ENCODE results near the gene PC. TPM values are rescaled to one million over a fixed set of nuclear protein-coding genes. Genes with fewer than 3 reads are reported as not detected.
"Not testable (repeated sequence)": the region's sequence is repeated elsewhere in the genome, so short reads cannot be mapped to it uniquely, and the experiment has no call there.

Gene PC
- total and polyA plus RNA-seq, 11 donors, result 2.6 to 22.4 (median 13.1) TPM

DNA sequence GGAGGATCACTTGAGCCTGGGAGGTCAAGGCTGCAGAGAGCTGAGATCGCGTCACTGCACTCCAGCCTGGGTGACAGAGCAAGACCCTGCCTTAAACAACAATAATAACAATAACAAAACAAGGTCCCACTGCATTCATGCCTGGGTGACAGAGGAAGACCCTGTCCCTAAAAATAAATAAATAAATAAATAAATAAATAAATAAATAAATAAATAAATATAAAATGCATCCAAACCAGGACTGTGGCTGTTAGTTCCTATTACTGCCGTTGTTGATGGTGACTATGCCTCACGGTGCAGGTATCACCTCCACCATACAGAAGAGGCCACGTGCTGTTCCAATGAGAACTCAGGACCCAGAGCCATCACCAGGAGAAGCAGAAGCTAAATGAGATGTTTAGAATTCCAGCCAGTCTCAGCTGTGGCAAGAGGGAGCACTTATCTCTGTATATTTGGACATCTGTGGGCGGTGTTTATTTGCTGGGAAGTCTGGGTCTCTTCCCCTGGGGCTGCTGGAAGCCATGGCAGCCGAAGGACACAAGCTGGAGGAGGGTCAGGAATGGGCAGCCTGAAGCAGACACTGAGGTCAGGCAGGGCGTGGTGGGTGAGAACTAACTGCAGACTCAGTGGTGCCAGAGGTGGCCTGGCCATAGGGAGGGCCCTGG, 38.6 kb upstream of the PC start:
- no peaks in the 10 kb centered on the region for H3K9me3 ChIP-seq
- peak in 3 of 4 donors; percentile 48 to 90 (median 83) for ATAC-seq
- intact Hi-C loops (cut with DNase I), result no loop called here
- no peak overlapping the region for H3K4me3 ChIP-seq
- H3K27ac ChIP-seq, result no peak overlapping the region
- H3K36me3 ChIP-seq, result no peaks in the 10 kb centered on the region
- DNase-seq, result peak in 1 of 5 donors; percentile 50
- H3K4me1 ChIP-seq, result peaks cover 0 to 11% (median 0%) of the 10 kb centered on the region in 12 donors
- no peak for TF ChIP-seq POLR2A (IDR thresholded peaks at IDR 0.05)
- TF ChIP-seq, protein P1, sequence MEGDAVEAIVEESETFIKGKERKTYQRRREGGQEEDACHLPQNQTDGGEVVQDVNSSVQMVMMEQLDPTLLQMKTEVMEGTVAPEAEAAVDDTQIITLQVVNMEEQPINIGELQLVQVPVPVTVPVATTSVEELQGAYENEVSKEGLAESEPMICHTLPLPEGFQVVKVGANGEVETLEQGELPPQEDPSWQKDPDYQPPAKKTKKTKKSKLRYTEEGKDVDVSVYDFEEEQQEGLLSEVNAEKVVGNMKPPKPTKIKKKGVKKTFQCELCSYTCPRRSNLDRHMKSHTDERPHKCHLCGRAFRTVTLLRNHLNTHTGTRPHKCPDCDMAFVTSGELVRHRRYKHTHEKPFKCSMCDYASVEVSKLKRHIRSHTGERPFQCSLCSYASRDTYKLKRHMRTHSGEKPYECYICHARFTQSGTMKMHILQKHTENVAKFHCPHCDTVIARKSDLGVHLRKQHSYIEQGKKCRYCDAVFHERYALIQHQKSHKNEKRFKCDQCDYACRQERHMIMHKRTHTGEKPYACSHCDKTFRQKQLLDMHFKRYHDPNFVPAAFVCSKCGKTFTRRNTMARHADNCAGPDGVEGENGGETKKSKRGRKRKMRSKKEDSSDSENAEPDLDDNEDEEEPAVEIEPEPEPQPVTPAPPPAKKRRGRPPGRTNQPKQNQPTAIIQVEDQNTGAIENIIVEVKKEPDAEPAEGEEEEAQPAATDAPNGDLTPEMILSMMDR (IDR thresholded peaks at IDR 0.05), result no peak
- H3K27me3 ChIP-seq, result no peaks in the 10 kb centered on the region
- WGBS, 4 donors, result 50 to 60% (median 56%) methylated on average over 8 of the region's 8 CpGs

DNA sequence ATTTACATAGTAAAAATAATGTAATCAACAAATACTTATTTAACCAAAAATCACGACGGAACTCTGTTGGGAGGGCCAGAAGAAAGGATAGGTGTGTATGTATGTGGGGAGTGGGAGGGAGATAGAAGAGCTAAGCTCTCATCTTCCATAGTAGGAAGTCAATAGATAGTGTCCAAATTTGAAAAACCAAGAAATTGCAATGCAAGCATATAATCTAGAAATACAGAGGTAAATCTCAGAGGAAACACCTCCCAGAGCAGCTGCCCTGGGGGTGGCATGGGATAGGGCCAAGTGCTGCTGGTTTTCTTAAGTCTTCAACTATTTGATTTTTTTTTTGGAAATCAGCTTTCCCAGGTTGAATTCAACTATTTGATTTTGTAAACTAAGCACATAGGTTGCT, 33.9 kb upstream of the PC start:
- intact Hi-C loops (cut with DNase I), result no loop called here
- no peaks in the 10 kb centered on the region for H3K9me3 ChIP-seq
- no peaks in the 10 kb centered on the region for H3K27me3 ChIP-seq
- no peak overlapping the region for H3K27ac ChIP-seq
- no peak for ATAC-seq
- no peak overlapping the region for H3K4me3 ChIP-seq
- H3K4me1 ChIP-seq, result peaks cover 0 to 8% (median 2%) of the 10 kb centered on the region in 12 donors
- 78 to 85% (median 82%) methylated on average over 2 of the region's 2 CpGs for WGBS, 4 donors
- no peak for DNase-seq
- no peaks in the 10 kb centered on the region for H3K36me3 ChIP-seq
- no peak for TF ChIP-seq POLR2A (IDR thresholded peaks at IDR 0.05)
- TF ChIP-seq, protein P1 (IDR thresholded peaks at IDR 0.05), result no peak

DNA sequence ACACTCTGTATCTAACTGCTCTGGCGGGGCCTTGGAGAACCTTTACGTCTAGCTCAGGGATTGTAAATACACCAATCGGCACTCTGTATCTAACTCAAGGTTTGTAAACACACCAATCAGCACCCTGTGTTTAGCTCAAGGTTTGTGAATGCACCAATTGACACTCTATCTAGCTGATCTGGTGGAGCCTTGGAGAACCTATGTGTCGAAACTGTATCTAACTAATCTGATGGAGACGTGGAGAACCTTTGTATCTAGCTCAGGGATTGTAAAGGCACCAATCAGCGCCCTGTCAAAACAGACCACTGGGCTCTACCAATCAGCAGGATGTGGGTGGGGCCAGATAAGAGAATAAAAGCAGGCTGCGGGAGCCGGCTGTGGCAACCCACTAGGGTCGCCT, 31.2 kb upstream of the PC start:
- H3K4me1 ChIP-seq, result peaks cover 0 to 12% (median 0%) of the 10 kb centered on the region in 12 donors
- H3K27me3 ChIP-seq; DNase-seq; H3K27ac ChIP-seq; H3K9me3 ChIP-seq; H3K36me3 ChIP-seq; ATAC-seq; intact Hi-C loops (cut with DNase I); H3K4me3 ChIP-seq: not testable (repeated sequence)
- WGBS, 4 donors, result 71 to 81% (median 77%) methylated on average over 9 of the region's 9 CpGs

DNA sequence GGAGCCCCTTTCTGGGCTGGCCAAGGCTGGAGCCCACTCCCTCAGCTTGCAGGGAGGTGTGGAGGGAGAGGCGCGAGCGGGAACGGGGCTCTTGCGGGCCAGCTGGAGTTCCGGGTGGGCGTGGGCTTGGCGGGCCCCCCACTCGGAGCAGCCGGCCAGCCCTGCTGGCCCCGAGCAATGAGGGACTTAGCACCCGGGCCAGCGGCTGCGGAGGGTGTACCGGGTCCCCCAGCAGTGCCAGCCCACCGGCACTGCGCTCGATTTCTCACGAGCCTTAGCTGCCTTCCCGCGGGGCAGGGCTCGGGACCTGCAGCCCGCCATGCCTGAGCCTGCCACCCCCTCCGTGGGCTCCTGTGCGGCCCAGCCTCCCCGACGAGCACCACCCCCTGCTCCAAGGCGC, 30.6 kb upstream of the PC start:
- H3K4me1 ChIP-seq, result peaks cover 0 to 16% (median 0%) of the 10 kb centered on the region in 12 donors
- 95 to 97% (median 95%) methylated on average over 13 to 28 of the region's 28 CpGs; no CpG with 5 or more reads in 1 of the 4 donors for WGBS, 4 donors
- H3K36me3 ChIP-seq; H3K27me3 ChIP-seq; ATAC-seq; H3K4me3 ChIP-seq; DNase-seq; H3K27ac ChIP-seq; H3K9me3 ChIP-seq; intact Hi-C loops (cut with DNase I): not testable (repeated sequence)

DNA sequence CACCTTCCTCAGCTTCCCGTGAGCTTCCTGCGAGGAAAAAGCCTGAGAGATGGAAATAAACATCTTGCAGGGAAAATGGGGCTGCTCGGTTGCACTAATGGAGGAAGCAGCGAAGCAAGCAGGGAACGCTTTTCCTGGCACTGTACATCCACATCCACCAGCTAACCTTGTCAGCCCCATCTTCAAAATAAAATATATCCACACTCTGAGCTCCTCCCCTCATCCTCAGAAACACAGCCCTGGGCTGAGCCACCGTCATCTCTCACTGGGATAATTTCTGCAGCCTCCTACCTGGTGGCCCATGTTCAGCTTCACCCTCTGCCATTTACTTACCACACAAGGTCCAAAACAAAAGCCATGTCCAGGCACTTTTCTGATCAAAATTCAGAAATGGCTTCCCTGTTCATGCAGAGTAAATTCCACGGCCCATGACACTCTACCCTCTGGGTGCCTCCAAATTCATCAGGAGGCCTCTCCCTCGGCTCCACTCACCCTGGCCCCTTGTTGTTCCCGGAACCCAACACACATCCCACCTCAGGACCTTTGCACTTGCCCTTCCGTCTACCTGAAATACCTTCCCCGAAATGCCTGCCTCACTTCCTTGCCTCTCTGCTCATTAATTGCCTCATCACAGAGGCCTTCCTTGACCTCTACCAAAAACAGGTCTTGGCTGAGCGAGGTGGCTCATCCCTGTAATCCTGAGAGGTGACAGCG, 29.9 kb upstream of the PC start:
- intact Hi-C loops (cut with DNase I), result no loop called here
- Histone ChIP-seq H3K27me3 (no peaks in the 10 kb centered on the region), H3K27ac (no peak overlapping the region), H3K4me3 (no peak overlapping the region), H3K9me3 (no peaks in the 10 kb centered on the region), H3K36me3 (no peaks in the 10 kb centered on the region), H3K4me1 (peaks cover 0 to 16% (median 0%) of the 10 kb centered on the region in 12 donors)
- no peak for DNase-seq
- TF ChIP-seq, protein P1 (IDR thresholded peaks at IDR 0.05), result no peak
- TF ChIP-seq POLR2A (IDR thresholded peaks at IDR 0.05), result no peak
- WGBS, 4 donors, result 81 to 85% (median 83%) methylated on average over 13 of the region's 13 CpGs
- no peak for ATAC-seq

Data from heart left ventricle (tissue), 16 donors.